ENCODE results near the gene RTN3.

GRCh38 chr11:63694596-63694995, 13.3 kb downstream of the RTN3 start:
- TF ChIP-seq, protein P1, sequence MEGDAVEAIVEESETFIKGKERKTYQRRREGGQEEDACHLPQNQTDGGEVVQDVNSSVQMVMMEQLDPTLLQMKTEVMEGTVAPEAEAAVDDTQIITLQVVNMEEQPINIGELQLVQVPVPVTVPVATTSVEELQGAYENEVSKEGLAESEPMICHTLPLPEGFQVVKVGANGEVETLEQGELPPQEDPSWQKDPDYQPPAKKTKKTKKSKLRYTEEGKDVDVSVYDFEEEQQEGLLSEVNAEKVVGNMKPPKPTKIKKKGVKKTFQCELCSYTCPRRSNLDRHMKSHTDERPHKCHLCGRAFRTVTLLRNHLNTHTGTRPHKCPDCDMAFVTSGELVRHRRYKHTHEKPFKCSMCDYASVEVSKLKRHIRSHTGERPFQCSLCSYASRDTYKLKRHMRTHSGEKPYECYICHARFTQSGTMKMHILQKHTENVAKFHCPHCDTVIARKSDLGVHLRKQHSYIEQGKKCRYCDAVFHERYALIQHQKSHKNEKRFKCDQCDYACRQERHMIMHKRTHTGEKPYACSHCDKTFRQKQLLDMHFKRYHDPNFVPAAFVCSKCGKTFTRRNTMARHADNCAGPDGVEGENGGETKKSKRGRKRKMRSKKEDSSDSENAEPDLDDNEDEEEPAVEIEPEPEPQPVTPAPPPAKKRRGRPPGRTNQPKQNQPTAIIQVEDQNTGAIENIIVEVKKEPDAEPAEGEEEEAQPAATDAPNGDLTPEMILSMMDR (IDR thresholded peaks at IDR 0.05), result no peak
- no peak for TF ChIP-seq EZH2 (IDR thresholded peaks at IDR 0.05)
- no peak for TF ChIP-seq EZH2phosphoT487 (IDR thresholded peaks at IDR 0.05)

All from neural progenitor cell (in vitro differentiated cells).